Stomach (tissue), 4 donors: Measurements from ENCODE around the gene PSMB2.

Experiments used
- CTCF ChIP-seq, 7 experiments: fragments of 450-650 bp in 4 of 7; fragments of 200-600 bp in 3 of 7; sonication (generic) in 3 of 7; IDR thresholded peaks; one replicate each; pipeline ENCODE4 v1.5.1; 2016 to 2019; ENCODE audit warnings: antibody characterized with exemption in 7 of 7, control low read depth in 2 of 7, mild to moderate bottlenecking in 1 of 7
- EP300 ChIP-seq: sonication (generic); formaldehyde crosslinking; IDR thresholded peaks from one replicate; pipeline ENCODE4 v1.6.1; 2017; ENCODE audit warnings: antibody characterized with exemption
- POLR2AphosphoS5 ChIP-seq, 3 donors: sonication (generic); formaldehyde crosslinking; IDR thresholded peaks; one replicate each; pipeline ENCODE4 v1.6.1; 2016; ENCODE audit warnings: antibody characterized with exemption in 3 of 3

- TF ChIP-seq CTCF (IDR thresholded peaks at IDR 0.05) = no peak
- TF ChIP-seq POLR2AphosphoS5 (IDR thresholded peaks at IDR 0.05) = no peak
- no peak for TF ChIP-seq EP300
These were observed 20.1 kb upstream of the PSMB2 start for GRCh38 chr1:35661474-35661795.
